GM18519 (cell line): ENCODE data around the gene DPYD.

ENCODE experiments used
- ATAC-seq: cut with Tn5 transposase; IDR thresholded peaks from one replicate; pipeline ENCODE4 v1.9.1; 2021; ENCODE audit warnings: mild to moderate bottlenecking, moderate library complexity; ENCODE audit not compliant: unreplicated experiment, low FRiP score

The DPYD gene

GRCh38 chr1:97907886-97908285, 12.9 kb downstream of the DPYD start:
- no peak for ATAC-seq

- no peak for ATAC-seq
These were observed 14.1 kb downstream of the DPYD start for GRCh38 chr1:97906567-97907241.

GRCh38 chr1:97905141-97905940, 15.5 kb downstream of the DPYD start:
- no peak for ATAC-seq

- no peak for ATAC-seq
These were observed 16.3 kb downstream of the DPYD start for GRCh38 chr1:97904534-97904933.

- no peak for ATAC-seq
These were observed 17.2 kb downstream of the DPYD start for GRCh38 chr1:97903626-97904025.

- no peak for ATAC-seq
These were observed 18.8 kb downstream of the DPYD start for GRCh38 chr1:97902067-97902466.

- no peak for ATAC-seq
These were observed 19.7 kb downstream of the DPYD start for GRCh38 chr1:97901017-97901658.

- ATAC-seq, result no peak
These were observed 21.9 kb downstream of the DPYD start for GRCh38 chr1:97898948-97899347.

- ATAC-seq, result no peak
These were observed 25.6 kb downstream of the DPYD start for GRCh38 chr1:97895278-97895677.

- ATAC-seq, result no peak
These were observed 27.0 kb downstream of the DPYD start for GRCh38 chr1:97893844-97894243.

GRCh38 chr1:97886199-97886598, 34.6 kb downstream of the DPYD start:
- no peak for ATAC-seq

GRCh38 chr1:97883823-97884222, 37.0 kb downstream of the DPYD start:
- ATAC-seq, result no peak

GRCh38 chr1:97877307-97877706, 43.5 kb downstream of the DPYD start:
- no peak for ATAC-seq

- ATAC-seq, result no peak
These were observed 44.8 kb downstream of the DPYD start for GRCh38 chr1:97875996-97876395.

GRCh38 chr1:97870589-97870988, 50.2 kb downstream of the DPYD start:
- ATAC-seq, result no peak

- no peak for ATAC-seq
These were observed 51.4 kb downstream of the DPYD start for GRCh38 chr1:97869441-97869840.

- no peak for ATAC-seq
These were observed 53.7 kb downstream of the DPYD start for GRCh38 chr1:97867127-97867526.

- peak; percentile 74 for ATAC-seq
These were observed 56.2 kb downstream of the DPYD start for GRCh38 chr1:97864615-97865014.

GRCh38 chr1:97853221-97853620, 67.6 kb downstream of the DPYD start:
- ATAC-seq, result no peak

- peak; percentile 53 for ATAC-seq
These were observed 71.2 kb downstream of the DPYD start for GRCh38 chr1:97849345-97850340.
